Lower lobe of right lung (tissue), 2 donors: ENCODE data around the gene PIGC. TPM values are rescaled to one million over a fixed set of nuclear protein-coding genes. Genes with fewer than 3 reads are reported as not detected.

Experiments used
- ATAC-seq, 2 donors: fragments of 200-7000 bp; cut with Tn5 transposase; one replicate each; pipeline ENCODE4 v1.9.1; 2020 to 2022; ENCODE audit warnings: mild to moderate bottlenecking in 2 of 2, moderate library complexity in 2 of 2
- DNase-seq: peaks from one replicate; pipeline ENCODE4 v3.0.0-alpha.2; 2020
- H3K27ac ChIP-seq: fragments of 200-600 bp; one replicate; pipeline ENCODE4 v1.8.0; 2022
- H3K27me3 ChIP-seq: fragments of 200-600 bp; one replicate; pipeline ENCODE4 v1.8.0; 2022; ENCODE audit warnings: low read depth
- H3K36me3 ChIP-seq: fragments of 200-600 bp; one replicate; pipeline ENCODE4 v1.8.0; 2022; ENCODE audit warnings: mild to moderate bottlenecking
- H3K4me1 ChIP-seq: fragments of 200-600 bp; one replicate; pipeline ENCODE4 v1.8.0; 2022
- H3K4me3 ChIP-seq: fragments of 200-600 bp; one replicate; pipeline ENCODE4 v1.8.0; 2022; ENCODE audit warnings: mild to moderate bottlenecking
- H3K9me3 ChIP-seq: fragments of 200-600 bp; one replicate; pipeline ENCODE4 v1.8.0; 2022
- CTCF ChIP-seq: fragments of 200-600 bp; IDR thresholded peaks from one replicate; pipeline ENCODE4 v1.8.0; 2022; ENCODE audit warnings: antibody characterized with exemption, mild to moderate bottlenecking
- intact Hi-C: fragments of 100-400 bp; cut with DNase I; formaldehyde crosslinking; loops from one replicate; pipeline ENCODE4 v1.11.0; 2022
- total RNA-seq: library from RNA; stranded (reverse); fragmentation: NEBNext Ultra II Directional; extraction: Animal tissue kit (Norgen Biotek cat#: 25700); gene quantifications from one replicate; pipeline ENCODE4 v1.2.1, GENCODE V29; 2021
- donor health status: DM: no; HTN: yes; CAD: no; lungs with severe emphysema.

PIGC gene
- total RNA-seq, 1 donor from 2014 or later: 22.8 TPM

GRCh38 chr1:172468296-172468695 lies 24.4 kb upstream of the PIGC start:
- no peak for ATAC-seq
- H3K9me3 ChIP-seq: no peaks in the 10 kb centered on the region
- no peak for DNase-seq
- no peak overlapping the region for H3K4me3 ChIP-seq
- no peak overlapping the region for H3K27ac ChIP-seq
- no peak for TF ChIP-seq CTCF
- H3K27me3 ChIP-seq: no peaks in the 10 kb centered on the region
- intact Hi-C loops: no loop called here
- H3K4me1 ChIP-seq: peaks cover under 1% of the 10 kb centered on the region
- no peaks in the 10 kb centered on the region for H3K36me3 ChIP-seq

GRCh38 chr1:172467446-172467845 lies 23.6 kb upstream of the PIGC start:
- TF ChIP-seq CTCF: no peak
- intact Hi-C loops: no loop called here
- no peak for ATAC-seq

GRCh38 chr1:172466795-172467407 lies 23.0 kb upstream of the PIGC start:
- no peaks in the 10 kb centered on the region for H3K36me3 ChIP-seq
- DNase-seq (no peak), ATAC-seq (no peak)
- TF ChIP-seq CTCF: no peak
- no peaks in the 10 kb centered on the region for H3K9me3 ChIP-seq
- H3K27ac ChIP-seq: no peak overlapping the region
- intact Hi-C loops: no loop called here
- no peaks in the 10 kb centered on the region for H3K4me1 ChIP-seq
- no peak overlapping the region for H3K4me3 ChIP-seq
- no peaks in the 10 kb centered on the region for H3K27me3 ChIP-seq

More at GRCh38 chr1:172467446-172467845, 23.6 kb upstream of the PIGC start:
- DNase-seq: no peak
- no peaks in the 10 kb centered on the region for H3K4me1 ChIP-seq
- H3K36me3 ChIP-seq: no peaks in the 10 kb centered on the region
- no peaks in the 10 kb centered on the region for H3K9me3 ChIP-seq
- no peak overlapping the region for H3K4me3 ChIP-seq
- H3K27ac ChIP-seq: no peak overlapping the region
- no peaks in the 10 kb centered on the region for H3K27me3 ChIP-seq

- ATAC-seq (no peak), DNase-seq (no peak)
- Histone ChIP-seq H3K9me3 (no peaks in the 10 kb centered on the region), H3K27ac (no peak overlapping the region), H3K36me3 (no peaks in the 10 kb centered on the region), H3K4me1 (no peaks in the 10 kb centered on the region), H3K4me3 (no peak overlapping the region), H3K27me3 (no peaks in the 10 kb centered on the region)
- TF ChIP-seq CTCF: no peak
- intact Hi-C loops: no loop called here
These were observed 21.7 kb upstream of the PIGC start for GRCh38 chr1:172465617-172466016.

GRCh38 chr1:172460887-172461315 lies 17.0 kb upstream of the PIGC start:
- intact Hi-C loops: no loop called here
- DNase-seq (no peak), ATAC-seq (peak; percentile 37 to 71)
- no peak overlapping the region for H3K4me3 ChIP-seq
- H3K27me3 ChIP-seq: no peaks in the 10 kb centered on the region
- no peaks in the 10 kb centered on the region for H3K4me1 ChIP-seq
- H3K36me3 ChIP-seq: no peaks in the 10 kb centered on the region
- no peaks in the 10 kb centered on the region for H3K9me3 ChIP-seq
- no peak for TF ChIP-seq CTCF
- no peak overlapping the region for H3K27ac ChIP-seq
